HL-60/S4 (cell line): ENCODE measurements around the gene PROZ.
"Not testable (repeated sequence)": the region's sequence is repeated elsewhere in the genome, so short reads cannot be mapped to it uniquely, and the experiment has no call there.

Source experiments
- in situ Hi-C: fragments of 300-500 bp; cut with MboI; formaldehyde crosslinking; loops from 2 replicates; pipeline ENCODE4 v1.14.3; 2022; ENCODE audit warnings: low sequenced_read_pairs

The PROZ gene

GRCh38 chr13:113153810-113154748 is 4.4 kb upstream of the PROZ start:
- in situ Hi-C loops = no loop called here

- in situ Hi-C loops = no loop called here
Observed at GRCh38 chr13:113155201-113155600, 3.2 kb upstream of the PROZ start.

- in situ Hi-C loops = no loop called here
Observed at GRCh38 chr13:113155982-113156655, 2.3 kb upstream of the PROZ start.

GRCh38 chr13:113157206-113157928 is 1.1 kb upstream of the PROZ start:
- in situ Hi-C loops = no loop called here

- in situ Hi-C loops = no loop called here
Observed at GRCh38 chr13:113158946-113159345, 498 bp downstream of the PROZ start.

- in situ Hi-C loops = no loop called here
Observed at GRCh38 chr13:113159701-113160100, 1.3 kb downstream of the PROZ start.

GRCh38 chr13:113160983-113161382 is 2.5 kb downstream of the PROZ start:
- in situ Hi-C loops = no loop called here

- in situ Hi-C loops = no loop called here
Observed at GRCh38 chr13:113161433-113161832, 3.0 kb downstream of the PROZ start.

- in situ Hi-C loops = not testable (repeated sequence)
Observed at GRCh38 chr13:113161975-113162374, 3.5 kb downstream of the PROZ start.

- in situ Hi-C loops = no loop called here
Observed at GRCh38 chr13:113162783-113163685, 4.6 kb downstream of the PROZ start.

- in situ Hi-C loops = no loop called here
Observed at GRCh38 chr13:113164492-113164891, 6.0 kb downstream of the PROZ start.

GRCh38 chr13:113166266-113166665 is 7.8 kb downstream of the PROZ start:
- in situ Hi-C loops = no loop called here

- in situ Hi-C loops = no loop called here
Observed at GRCh38 chr13:113166681-113167080, 8.2 kb downstream of the PROZ start.

- in situ Hi-C loops = no loop called here
Observed at GRCh38 chr13:113167155-113167554, 8.7 kb downstream of the PROZ start.

- in situ Hi-C loops = no loop called here
Observed at GRCh38 chr13:113167575-113167974, 9.1 kb downstream of the PROZ start.

- in situ Hi-C loops = no loop called here
Observed at GRCh38 chr13:113168211-113168610, 9.8 kb downstream of the PROZ start.

- in situ Hi-C loops = no loop called here
Observed at GRCh38 chr13:113169277-113170272, 11.1 kb downstream of the PROZ start.

GRCh38 chr13:113170511-113170910 is 12.1 kb downstream of the PROZ start:
- in situ Hi-C loops = no loop called here
